Measurements from ENCODE around the gene AP4S1. TPM values are rescaled to one million over a fixed set of nuclear protein-coding genes. Genes with fewer than 3 reads are reported as not detected.

Gene AP4S1
- polyA plus RNA-seq, 1 experiment, result 8.0 TPM

GRCh38 chr14:31010935-31011334, 14.5 kb upstream of the AP4S1 start:
- no peaks in the 10 kb centered on the region for H3K9me3 ChIP-seq (ENCODE audit: control insufficient read depth, insufficient read depth, low read length)
- no peak overlapping the region for H3K27ac ChIP-seq (ENCODE audit: low read depth, low read length)
- ChIA-PET POLR2A (no interaction called here), CTCF (no interaction called here)
- no peak for DNase-seq (ENCODE audit: low read depth, low spot score)
- no peaks in the 10 kb centered on the region for H3K27me3 ChIP-seq (ENCODE audit: control insufficient read depth, insufficient read depth, low read length)
- TF ChIP-seq CTCF (IDR thresholded peaks at IDR 0.05; ENCODE audit: low read depth, low read length), result no peak
- H3K4me3 ChIP-seq (ENCODE audit: low read depth, low read length), result no peak overlapping the region

GRCh38 chr14:31013841-31014240, 11.6 kb upstream of the AP4S1 start:
- DNase-seq (ENCODE audit: low read depth, low spot score), result no peak
- H3K27me3 ChIP-seq (ENCODE audit: control insufficient read depth, insufficient read depth, low read length), result no peaks in the 10 kb centered on the region
- POLR2A ChIA-PET, result interaction anchor here (0.7 kb wide), 1 partner anchor 12 kb away, joined by 3 read pairs; the partner anchor contains the start of gene AP4S1
- CTCF ChIA-PET, result no interaction called here
- no peak overlapping the region for H3K27ac ChIP-seq (ENCODE audit: low read depth, low read length)
- no peak overlapping the region for H3K4me3 ChIP-seq (ENCODE audit: low read depth, low read length)
- no peak for TF ChIP-seq CTCF (IDR thresholded peaks at IDR 0.05; ENCODE audit: low read depth, low read length)
- no peaks in the 10 kb centered on the region for H3K9me3 ChIP-seq (ENCODE audit: control insufficient read depth, insufficient read depth, low read length)

GRCh38 chr14:31018057-31018645, 7.3 kb upstream of the AP4S1 start:
- DNase-seq (ENCODE audit: low read depth, low spot score), result no peak
- TF ChIP-seq CTCF (IDR thresholded peaks at IDR 0.05; ENCODE audit: low read depth, low read length), result no peak
- H3K27me3 ChIP-seq (ENCODE audit: control insufficient read depth, insufficient read depth, low read length), result no peaks in the 10 kb centered on the region
- no peak overlapping the region for H3K27ac ChIP-seq (ENCODE audit: low read depth, low read length)
- H3K9me3 ChIP-seq (ENCODE audit: control insufficient read depth, insufficient read depth, low read length), result no peaks in the 10 kb centered on the region
- no peak overlapping the region for H3K4me3 ChIP-seq (ENCODE audit: low read depth, low read length)
- ChIA-PET POLR2A (interaction anchor here (0.7 to 0.9 kb wide), 2 partner anchors 56 to 279 kb away, joined by 3 to 5 read pairs; no protein-coding TSS in a partner anchor), CTCF (no interaction called here)

GRCh38 chr14:31020834-31021575, 4.4 kb upstream of the AP4S1 start:
- Histone ChIP-seq H3K4me3 (ENCODE audit: low read depth, low read length) (no peak overlapping the region), H3K27me3 (ENCODE audit: control insufficient read depth, insufficient read depth, low read length) (no peaks in the 10 kb centered on the region), H3K27ac (ENCODE audit: low read depth, low read length) (no peak overlapping the region), H3K9me3 (ENCODE audit: control insufficient read depth, insufficient read depth, low read length) (no peaks in the 10 kb centered on the region)
- TF ChIP-seq CTCF (IDR thresholded peaks at IDR 0.05; ENCODE audit: low read depth, low read length), result no peak
- POLR2A ChIA-PET, result no interaction called here
- no peak for DNase-seq (ENCODE audit: low read depth, low spot score)
- CTCF ChIA-PET, result interaction anchor here (0.5 kb wide), 1 partner anchor 1532 kb away, joined by 6 read pairs; no protein-coding TSS in a partner anchor

- no peak overlapping the region for H3K4me3 ChIP-seq (ENCODE audit: low read depth, low read length)
- ChIA-PET POLR2A (no interaction called here), CTCF (interaction anchor here (0.7 kb wide), 1 partner anchor 100 kb away, joined by 3 read pairs; no protein-coding TSS in a partner anchor)
- H3K27me3 ChIP-seq (ENCODE audit: control insufficient read depth, insufficient read depth, low read length), result no peaks in the 10 kb centered on the region
- H3K27ac ChIP-seq (ENCODE audit: low read depth, low read length), result no peak overlapping the region
- no peak for TF ChIP-seq CTCF (IDR thresholded peaks at IDR 0.05; ENCODE audit: low read depth, low read length)
- DNase-seq (ENCODE audit: low read depth, low spot score), result no peak
- no peaks in the 10 kb centered on the region for H3K9me3 ChIP-seq (ENCODE audit: control insufficient read depth, insufficient read depth, low read length)
Observed at GRCh38 chr14:31021576-31021949, 3.9 kb upstream of the AP4S1 start.

Measured in AG04450 (cell line).